ENCODE data around the gene CRACDL.

DNA sequence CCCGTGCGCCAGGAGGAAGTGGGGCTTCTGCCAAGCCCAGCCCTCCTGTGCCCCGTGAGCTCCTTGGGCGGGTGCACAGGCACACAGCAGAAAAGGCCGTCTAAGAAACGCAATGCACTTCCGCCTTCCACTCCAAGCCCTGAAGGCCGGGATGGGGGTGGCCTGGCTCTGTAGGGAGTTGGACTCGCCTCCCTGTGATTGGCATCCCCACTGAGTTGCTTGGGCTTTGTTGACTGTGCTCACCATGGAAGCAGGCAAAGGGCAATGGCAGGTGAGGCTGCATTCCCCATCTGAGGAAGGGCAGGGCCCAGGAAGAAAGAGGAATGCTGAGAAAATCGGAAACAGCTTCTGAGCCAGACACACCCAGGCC is 66.8 kb downstream of the CRACDL start:
- TF ChIP-seq, protein P1, sequence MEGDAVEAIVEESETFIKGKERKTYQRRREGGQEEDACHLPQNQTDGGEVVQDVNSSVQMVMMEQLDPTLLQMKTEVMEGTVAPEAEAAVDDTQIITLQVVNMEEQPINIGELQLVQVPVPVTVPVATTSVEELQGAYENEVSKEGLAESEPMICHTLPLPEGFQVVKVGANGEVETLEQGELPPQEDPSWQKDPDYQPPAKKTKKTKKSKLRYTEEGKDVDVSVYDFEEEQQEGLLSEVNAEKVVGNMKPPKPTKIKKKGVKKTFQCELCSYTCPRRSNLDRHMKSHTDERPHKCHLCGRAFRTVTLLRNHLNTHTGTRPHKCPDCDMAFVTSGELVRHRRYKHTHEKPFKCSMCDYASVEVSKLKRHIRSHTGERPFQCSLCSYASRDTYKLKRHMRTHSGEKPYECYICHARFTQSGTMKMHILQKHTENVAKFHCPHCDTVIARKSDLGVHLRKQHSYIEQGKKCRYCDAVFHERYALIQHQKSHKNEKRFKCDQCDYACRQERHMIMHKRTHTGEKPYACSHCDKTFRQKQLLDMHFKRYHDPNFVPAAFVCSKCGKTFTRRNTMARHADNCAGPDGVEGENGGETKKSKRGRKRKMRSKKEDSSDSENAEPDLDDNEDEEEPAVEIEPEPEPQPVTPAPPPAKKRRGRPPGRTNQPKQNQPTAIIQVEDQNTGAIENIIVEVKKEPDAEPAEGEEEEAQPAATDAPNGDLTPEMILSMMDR (IDR thresholded peaks at IDR 0.05), result no peak
- no peak for TF ChIP-seq ZFX (IDR thresholded peaks at IDR 0.05; ENCODE audit: borderline replicate concordance)
